ENCODE data around the gene EIF2AK2.

GRCh38 chr2:37201766-37202165 is 45.0 kb upstream of the EIF2AK2 start:
- TF ChIP-seq CTCF (IDR thresholded peaks at IDR 0.05) (no peak), POLR2A (IDR thresholded peaks at IDR 0.05) (no peak)

Measured in uterus (tissue), 2 donors.